Nasal cavity respiratory epithelium epithelial cell of viscerocranial mucosa (primary cell): Measurements from ENCODE around the gene FAM227B. TPM values are rescaled to one million over a fixed set of nuclear protein-coding genes. Genes with fewer than 3 reads are reported as not detected.

ENCODE experiments used
- total RNA-seq: library from RNA; depleted of rRNA; stranded (reverse); fragments of >200 nt; gene quantifications from 2 replicates; pipeline ENCODE4 v1.2.3, GENCODE V29; 2014

The FAM227B gene, protein sequence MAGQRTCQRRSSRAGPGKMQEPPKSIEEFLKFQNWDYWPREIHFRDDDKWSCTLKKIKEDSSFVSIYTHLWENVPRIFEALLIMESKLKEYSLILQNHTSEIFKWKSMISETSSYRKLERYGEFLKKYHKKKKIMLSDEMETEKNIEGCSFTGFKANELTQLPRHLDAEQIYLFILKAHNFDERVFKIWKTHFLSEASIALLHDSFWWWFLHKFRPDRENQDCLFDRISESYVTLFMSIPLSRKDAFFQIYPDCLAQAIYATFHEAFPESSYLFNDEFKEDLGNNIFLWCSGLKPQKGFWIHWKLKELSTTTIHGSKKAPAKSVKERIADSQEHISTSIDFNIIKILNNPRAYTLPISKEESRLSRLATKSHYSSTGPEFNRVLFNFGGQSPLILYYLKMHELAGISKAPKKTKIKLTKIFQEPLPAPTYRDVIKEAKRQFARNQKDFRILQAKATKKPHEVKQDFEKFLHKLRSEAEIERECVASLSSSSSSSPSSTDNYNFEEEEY
- 2.7 and 5.5 TPM in 2 replicates for total RNA-seq

DNA sequence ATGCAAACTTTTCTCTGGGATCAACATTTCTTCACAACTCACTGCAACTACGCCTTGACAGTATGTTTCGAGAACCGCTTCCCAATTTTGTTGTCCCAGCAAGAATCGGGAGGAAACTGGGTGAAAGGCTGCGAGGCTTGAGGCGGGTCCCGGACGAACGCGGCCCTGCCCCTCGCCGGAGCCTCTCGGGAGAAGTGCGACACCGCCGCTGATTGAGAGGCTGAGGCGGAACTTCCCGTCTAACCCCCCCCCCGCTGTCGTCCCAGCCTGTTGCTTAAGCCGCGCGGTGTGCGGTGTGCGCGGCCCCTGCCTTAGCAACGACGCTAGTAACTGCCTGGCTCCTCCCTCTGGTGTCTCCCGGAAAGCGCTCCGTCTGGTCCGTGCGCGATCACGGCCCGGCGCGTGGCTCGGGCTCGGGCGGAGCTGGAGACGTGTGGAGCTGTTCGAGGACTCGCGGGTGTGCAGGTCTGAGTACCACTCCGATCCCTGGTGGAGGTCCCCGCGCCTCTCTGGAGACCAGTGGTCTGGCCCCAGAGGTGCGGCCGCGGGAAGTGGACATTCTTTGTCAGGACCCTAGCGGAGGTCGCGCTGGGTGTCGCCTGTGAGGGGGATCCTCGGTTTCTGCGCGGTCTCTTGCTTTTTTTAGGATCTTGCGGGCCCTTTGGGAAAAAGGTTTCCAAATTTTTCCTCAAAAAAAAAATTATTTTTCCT, at the start of gene FAM227B, which contains the start of gene DTWD1:
Gene FAM227B, minus strand, starts transcription at position 161 of the 711 bp plus-strand sequence. CDS start 5,647 bp downstream, outside the sequence.
Gene DTWD1, plus strand, starts transcription at position 391 of the 711 bp plus-strand sequence. CDS start 4,120 bp downstream, outside the sequence.

DNA sequence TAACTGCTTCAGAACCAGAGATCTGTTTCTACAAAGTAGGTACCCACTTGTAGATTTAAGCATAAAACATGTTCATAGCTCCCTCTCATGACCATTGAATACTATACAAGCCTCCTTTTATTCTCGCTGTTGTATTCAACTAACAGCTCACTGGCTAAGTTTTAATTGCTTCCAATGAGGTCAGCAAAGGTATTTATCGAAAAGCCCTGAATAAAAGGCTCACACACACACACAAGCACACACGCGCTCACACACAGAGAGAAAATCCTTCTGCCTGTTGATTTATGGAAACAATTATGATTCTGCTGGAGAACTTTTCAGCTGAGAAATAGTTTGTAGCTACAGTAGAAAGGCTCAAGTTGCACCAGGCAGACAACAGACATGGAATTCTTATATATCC, 197.6 kb downstream of the FAM227B start, which contains the start of gene FGF7:
Gene FGF7, plus strand, starts transcription at position 222 of the 400 bp plus-strand sequence. CDS start 1,056 bp downstream, outside the sequence.

Other genes starting within 250 kb of the FAM227B start
- under 0.01 and 0.07 TPM in 2 replicates for gene FGF7, start 197.6 kb downstream of the FAM227B start, total RNA-seq
- gene DTWD1, start 230 bp upstream of the FAM227B start, total RNA-seq, result 14.4 and 18.0 TPM in 2 replicates